H1 (cell line): ENCODE results near the gene F2. TPM values are rescaled to one million over a fixed set of nuclear protein-coding genes. Genes with fewer than 3 reads are reported as not detected.

Source experiments
- EP300 ChIP-seq, 2 experiments: IDR thresholded peaks; 1 replicate in 1 of 2; 2 replicates in 1 of 2; pipeline ENCODE4 v1.6.1; 2011 to 2012; ENCODE audit warnings: low read depth in 2 of 2, low read length in 2 of 2, mild to moderate bottlenecking in 2 of 2, borderline replicate concordance in 1 of 2, inconsistent platforms in 1 of 2, moderate library complexity in 1 of 2
- KDM5A ChIP-seq: fragments of 200-600 bp; IDR thresholded peaks from 2 replicates; pipeline ENCODE4 v1.7.1; 2012; ENCODE audit warnings: mild to moderate bottlenecking, low read length, inconsistent platforms, mixed read lengths
- POLR2AphosphoS5 ChIP-seq: IDR thresholded peaks from 2 replicates; pipeline ENCODE4 v1.6.1; 2011; ENCODE audit warnings: low read depth, low read length
- SIRT6 ChIP-seq: IDR thresholded peaks from one replicate; pipeline ENCODE4 v1.7.1; 2012; ENCODE audit warnings: low read length, inconsistent platforms
- polyA plus RNA-seq, 7 experiments: library from polyadenylated mRNA; depleted of rRNA in 3 of 7; stranded (reverse) in 5 of 7; unstranded in 2 of 7; fragments of >200 nt in 5 of 7; fragments of 200-250 nt in 2 of 7; gene quantifications; 1 replicate in 5 of 7; 2 replicates in 1 of 7; 4 replicates in 1 of 7; pipeline versions ENCODE4 v1.2.1 to v1.2.3, GENCODE V29; 2011 to 2013; ENCODE audit warnings: missing spikeins in 2 of 7, mixed read lengths in 2 of 7
- total RNA-seq: library from RNA; stranded (reverse); fragmentation: NEBNext Ultra II Directional; extraction: Animal tissue kit (Norgen Biotek cat#: 25700); gene quantifications from 2 replicates; pipeline ENCODE4 v1.2.1, GENCODE V29; 2021

Gene F2
- total and polyA plus RNA-seq, 2 of the 8 experiments (the other 6 are each of a cell fraction or from before 2014, with no cell fraction given): 0.11 TPM; not detected in 1

DNA sequence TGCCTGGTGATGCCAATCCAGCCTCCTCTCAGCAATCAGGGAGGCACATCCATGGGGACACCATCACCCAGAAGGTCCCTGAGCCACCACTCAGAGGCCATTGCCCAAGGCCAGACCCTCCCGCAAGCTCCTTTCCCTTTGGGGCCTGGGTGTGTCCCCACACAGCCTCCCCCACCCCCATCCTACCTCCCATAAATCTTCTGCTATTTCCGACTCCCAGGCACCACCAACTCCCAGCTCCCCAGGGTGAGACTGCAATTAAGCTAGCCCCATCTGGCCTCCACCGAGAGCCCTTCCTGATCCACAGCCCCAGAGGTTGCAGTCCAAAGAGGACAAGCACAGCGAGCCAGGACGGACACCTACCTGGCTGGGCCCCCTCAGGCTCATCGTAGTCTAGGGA is 24.9 kb upstream of the F2 start (continued):
- no peak for TF ChIP-seq EP300 (IDR thresholded peaks at IDR 0.05; ENCODE audit: borderline replicate concordance in 1 of 2, low read depth in 2 of 2, low read length in 2 of 2)
- no peak for TF ChIP-seq KDM5A
- TF ChIP-seq POLR2AphosphoS5: no peak
- TF ChIP-seq SIRT6: no peak
